Measurements from ENCODE around the gene SNX17. TPM values are rescaled to one million over a fixed set of nuclear protein-coding genes. Genes with fewer than 3 reads are reported as not detected.
A peak's percentile ranks its signal among the peaks of the same experiment; 100 is the strongest.

The SNX17 gene
- total RNA-seq, 4 donors from 2014 or later = 47.2 to 91.5 (median 56.3) TPM

DNA sequence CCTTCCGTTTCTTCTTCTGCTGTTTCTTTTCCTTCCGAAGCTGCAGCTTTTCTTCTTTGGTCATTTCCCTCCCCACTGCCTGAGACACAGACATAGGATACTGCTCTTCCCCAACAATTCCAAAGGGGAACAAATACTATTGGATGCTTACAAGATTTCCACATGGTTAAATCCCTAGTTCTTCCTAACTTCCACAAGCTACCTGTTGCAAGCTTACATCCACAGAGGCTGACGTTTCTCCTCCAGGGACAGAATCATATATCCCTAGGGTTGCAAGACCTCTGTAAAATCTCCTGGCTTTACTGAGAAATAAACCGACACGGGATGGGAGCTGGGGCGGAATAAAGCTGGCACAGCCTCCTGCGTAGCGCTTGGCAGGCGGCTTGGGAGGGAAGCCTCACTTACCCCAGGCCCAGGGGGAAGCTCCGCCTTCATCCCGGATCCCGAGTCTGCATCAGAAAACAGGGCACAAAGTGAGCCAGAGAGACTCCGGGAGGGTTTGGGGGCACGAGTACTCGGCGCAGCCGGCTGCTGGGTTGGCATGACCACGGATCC is 868 bp upstream of the SNX17 start:
- Histone ChIP-seq H3K4me3 (peak overlapping the region; percentile 96 to 100 (median 98)), H3K9me3 (no peaks in the 10 kb centered on the region), H3K27ac (peak overlapping the region; percentile 94 to 98 (median 96)), H3K27me3 (no peaks in the 10 kb centered on the region), H3K36me3 (peaks cover 3 to 66% of the 10 kb centered on the region in 2 donors), H3K4me1 (peaks cover 28 to 35% of the 10 kb centered on the region in 2 donors)
- in situ Hi-C loops (cut with MboI; ENCODE audit: low sequenced_read_pairs in 4 of 4) (no loop called here), intact Hi-C loops (cut with DNase I; ENCODE audit: low total_unique reads) (loop anchor here (1.0 to 10.0 kb wide), 4 partner anchors 11 to 285 kb away; partner anchors contain the start of genes KHK and ZNF513)
- ATAC-seq (peak; percentile 24 to 40), DNase-seq (peak in 1 of 2 donors; percentile 57)
- TF ChIP-seq, protein P1, sequence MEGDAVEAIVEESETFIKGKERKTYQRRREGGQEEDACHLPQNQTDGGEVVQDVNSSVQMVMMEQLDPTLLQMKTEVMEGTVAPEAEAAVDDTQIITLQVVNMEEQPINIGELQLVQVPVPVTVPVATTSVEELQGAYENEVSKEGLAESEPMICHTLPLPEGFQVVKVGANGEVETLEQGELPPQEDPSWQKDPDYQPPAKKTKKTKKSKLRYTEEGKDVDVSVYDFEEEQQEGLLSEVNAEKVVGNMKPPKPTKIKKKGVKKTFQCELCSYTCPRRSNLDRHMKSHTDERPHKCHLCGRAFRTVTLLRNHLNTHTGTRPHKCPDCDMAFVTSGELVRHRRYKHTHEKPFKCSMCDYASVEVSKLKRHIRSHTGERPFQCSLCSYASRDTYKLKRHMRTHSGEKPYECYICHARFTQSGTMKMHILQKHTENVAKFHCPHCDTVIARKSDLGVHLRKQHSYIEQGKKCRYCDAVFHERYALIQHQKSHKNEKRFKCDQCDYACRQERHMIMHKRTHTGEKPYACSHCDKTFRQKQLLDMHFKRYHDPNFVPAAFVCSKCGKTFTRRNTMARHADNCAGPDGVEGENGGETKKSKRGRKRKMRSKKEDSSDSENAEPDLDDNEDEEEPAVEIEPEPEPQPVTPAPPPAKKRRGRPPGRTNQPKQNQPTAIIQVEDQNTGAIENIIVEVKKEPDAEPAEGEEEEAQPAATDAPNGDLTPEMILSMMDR (IDR thresholded peaks at IDR 0.05 in 4 of 5, conservative IDR thresholded peaks at IDR 0.05 in 1 of 5) = no peak
- no peak for TF ChIP-seq POLR2A (IDR thresholded peaks at IDR 0.05)

DNA sequence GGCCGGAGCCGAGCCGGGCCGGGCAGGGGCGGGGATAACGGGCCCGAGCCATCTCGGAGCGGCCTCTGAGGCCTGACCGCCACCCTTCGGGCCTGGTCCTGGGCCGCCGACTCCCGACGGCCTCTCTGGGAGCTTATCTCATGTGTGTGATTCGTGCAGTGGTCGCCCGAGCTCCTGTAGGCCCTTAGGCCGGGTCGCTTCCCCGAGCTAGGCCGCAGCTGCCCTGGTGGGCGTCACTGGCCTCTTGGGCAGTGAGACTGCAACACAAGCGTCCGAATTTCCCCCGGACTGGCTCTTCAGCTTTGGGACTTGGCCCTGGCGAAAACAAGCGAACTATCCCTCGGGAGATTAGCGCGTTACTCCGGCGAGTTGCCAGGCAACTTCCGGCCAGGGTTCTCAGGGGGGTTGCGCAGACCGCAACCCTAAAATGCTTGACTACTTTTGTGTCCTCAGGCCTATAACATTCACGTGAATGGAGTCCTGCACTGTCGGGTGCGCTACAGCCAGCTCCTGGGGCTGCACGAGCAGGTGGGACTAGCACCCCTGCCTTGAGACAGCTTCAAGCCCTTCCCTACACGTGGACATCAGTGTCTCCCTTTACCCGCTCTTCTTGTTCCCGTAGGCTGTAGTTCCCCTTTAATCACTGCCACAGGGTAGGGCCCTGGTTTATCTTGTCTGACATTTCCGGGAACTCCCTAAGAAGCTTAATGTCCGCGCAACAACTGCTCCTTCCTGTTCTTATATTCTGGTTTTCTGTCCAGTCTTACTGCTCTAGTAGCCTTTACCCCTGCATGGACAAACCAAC is 602 bp downstream of the SNX17 start:
- Histone ChIP-seq H3K36me3 (peaks cover 3 to 68% of the 10 kb centered on the region in 2 donors), H3K4me3 (peak overlapping the region; percentile 94 to 100 (median 96)), H3K27ac (peak overlapping the region; percentile 94 to 98 (median 96)), H3K27me3 (no peaks in the 10 kb centered on the region), H3K9me3 (no peaks in the 10 kb centered on the region), H3K4me1 (peaks cover 28 to 35% of the 10 kb centered on the region in 2 donors)
- TF ChIP-seq POLR2A (IDR thresholded peaks at IDR 0.05) = no peak
- TF ChIP-seq, protein P1 (IDR thresholded peaks at IDR 0.05 in 4 of 5, conservative IDR thresholded peaks at IDR 0.05 in 1 of 5) = no peak
- intact Hi-C loops (cut with DNase I; ENCODE audit: low total_unique reads) = loop anchor here (1.0 to 10.0 kb wide), 4 partner anchors 9 to 286 kb away; partner anchors contain the start of genes KHK and ZNF513
- in situ Hi-C loops (cut with MboI; ENCODE audit: low sequenced_read_pairs in 4 of 4) = no loop called here
- DNase-seq (peak in 1 of 2 donors; percentile 28), ATAC-seq (peak; percentile 26 to 29)

DNA sequence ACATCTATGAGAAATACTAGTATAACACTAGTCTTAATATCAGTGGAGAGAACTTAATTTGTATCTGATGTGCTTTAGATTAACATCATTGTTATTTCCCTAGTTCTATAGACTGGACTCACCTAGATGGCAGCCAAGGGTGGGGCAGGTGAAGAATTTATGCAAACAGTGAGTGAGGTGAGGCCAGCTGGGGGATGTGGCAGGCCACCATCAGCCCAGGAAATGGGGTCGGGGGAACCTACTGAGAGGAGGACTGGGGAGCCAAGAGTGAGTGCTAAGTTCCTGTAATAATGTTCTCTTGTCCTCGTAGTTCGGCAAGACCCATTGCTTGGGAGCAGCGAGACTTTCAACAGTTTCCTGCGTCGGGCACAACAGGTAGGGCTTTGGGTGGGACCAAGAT is 2.5 kb downstream of the SNX17 start:
- in situ Hi-C loops (cut with MboI; ENCODE audit: low sequenced_read_pairs in 4 of 4) (no loop called here), intact Hi-C loops (cut with DNase I; ENCODE audit: low total_unique reads) (loop anchor here (10.0 kb wide), 1 partner anchor 288 kb away; the partner anchor contains the start of gene KHK)
- ATAC-seq = no peak
- Histone ChIP-seq H3K36me3 (peaks cover 0 to 68% of the 10 kb centered on the region in 2 donors), H3K27ac (peak overlapping the region; percentile 94 to 98 (median 96)), H3K4me1 (peaks cover 28 to 35% of the 10 kb centered on the region in 2 donors), H3K4me3 (no peak overlapping the region), H3K27me3 (no peaks in the 10 kb centered on the region), H3K9me3 (no peaks in the 10 kb centered on the region)
- no peak for DNase-seq
- TF ChIP-seq, protein P1 (IDR thresholded peaks at IDR 0.05 in 4 of 5, conservative IDR thresholded peaks at IDR 0.05 in 1 of 5) = no peak
- TF ChIP-seq POLR2A (IDR thresholded peaks at IDR 0.05) = no peak

DNA sequence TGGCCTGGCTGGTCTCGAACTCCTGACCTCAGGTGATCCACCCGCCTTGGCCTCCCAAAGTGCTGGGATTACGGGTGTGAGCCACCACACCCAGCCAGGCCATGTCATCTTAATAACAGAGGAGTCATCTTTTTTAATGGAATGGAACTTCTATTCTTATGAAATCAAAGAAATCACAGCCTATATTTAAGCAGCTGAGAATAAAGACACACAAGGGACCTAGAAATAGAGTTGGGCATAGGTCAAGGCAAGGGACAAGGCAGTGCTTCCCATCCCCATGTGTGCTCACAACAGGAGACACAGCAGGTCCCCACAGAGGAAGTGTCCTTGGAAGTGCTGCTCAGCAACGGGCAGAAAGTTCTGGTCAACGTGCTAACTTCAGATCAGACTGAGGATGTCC is 3.2 kb downstream of the SNX17 start:
- DNase-seq = no peak
- H3K27me3 ChIP-seq = no peaks in the 10 kb centered on the region
- TF ChIP-seq, protein P1 (IDR thresholded peaks at IDR 0.05 in 4 of 5, conservative IDR thresholded peaks at IDR 0.05 in 1 of 5) = no peak
- TF ChIP-seq POLR2A (IDR thresholded peaks at IDR 0.05) = no peak
- H3K4me3 ChIP-seq = no peak overlapping the region
- H3K9me3 ChIP-seq = no peaks in the 10 kb centered on the region
- no peak for ATAC-seq
- peaks cover 26 to 33% of the 10 kb centered on the region in 2 donors for H3K4me1 ChIP-seq
- no peak overlapping the region for H3K27ac ChIP-seq
- H3K36me3 ChIP-seq = peaks cover 0 to 68% of the 10 kb centered on the region in 2 donors
- in situ Hi-C loops (cut with MboI; ENCODE audit: low sequenced_read_pairs in 4 of 4) (no loop called here), intact Hi-C loops (cut with DNase I; ENCODE audit: low total_unique reads) (loop anchor here (10.0 kb wide), 1 partner anchor 289 kb away; the partner anchor contains the start of gene KHK)

Data from gastrocnemius medialis (tissue), 4 donors.